Measurements from ENCODE around the gene VPS16. TPM values are rescaled to one million over a fixed set of nuclear protein-coding genes. Genes with fewer than 3 reads are reported as not detected.

VPS16 gene
- total RNA-seq, 1 experiment from 2014 or later = 38.1 TPM

DNA sequence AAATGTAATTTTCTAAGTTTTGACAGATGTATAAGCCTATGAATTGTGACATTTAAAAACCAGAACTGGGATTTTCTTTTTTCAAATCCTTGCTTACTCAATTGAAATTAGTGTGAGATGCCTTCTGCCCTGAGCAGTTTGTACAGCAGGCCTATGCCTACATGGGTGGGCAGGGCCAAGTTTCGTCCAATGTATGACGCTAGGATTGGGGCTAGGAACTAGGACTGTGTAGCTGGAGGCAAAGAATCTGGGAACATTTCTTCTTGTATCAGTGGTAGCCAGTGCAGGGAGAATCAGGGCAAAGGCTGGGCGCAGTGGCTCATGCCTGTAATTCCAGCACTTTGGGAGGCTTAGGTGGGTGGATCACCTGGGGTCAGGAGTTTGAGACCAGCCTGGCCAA is 28.8 kb downstream of the VPS16 start:
- Histone ChIP-seq H3K4me2 (ENCODE audit: low read length) (no peak overlapping the region), H3K9me2 (ENCODE audit: insufficient read depth) (no peaks in the 10 kb centered on the region), H2AFZ (ENCODE audit: low read depth, low read length, poor library complexity, severe bottlenecking) (no peak overlapping the region), H3K4me1 (ENCODE audit: control insufficient read depth in 1 of 2, insufficient read depth in 2 of 2, low read length in 2 of 2) (peaks cover 18 to 43% of the 10 kb centered on the region in 2 experiments), H3K27me3 (ENCODE audit: insufficient read depth, low read length) (no peaks in the 10 kb centered on the region), H3K79me2 (ENCODE audit: insufficient read depth, low read length) (peaks cover 8% of the 10 kb centered on the region), H3K36me3 (ENCODE audit: control insufficient read depth in 1 of 2, insufficient read depth in 2 of 2, low read length in 2 of 2) (peaks cover 0 to 2% of the 10 kb centered on the region in 2 experiments; a peak in 1 of 4 replicates), H3K9me3 (ENCODE audit: control insufficient read depth in 1 of 2, insufficient read depth in 1 of 2, low read depth in 1 of 2, low read length in 2 of 2) (no peaks in the 10 kb centered on the region), H3K27ac (ENCODE audit: low read depth, low read length) (no peak overlapping the region), H4K20me1 (ENCODE audit: insufficient read depth) (no peaks in the 10 kb centered on the region), H3K9ac (ENCODE audit: low read length) (no peak overlapping the region), H3K4me3 (replicated peaks in 1 of 2; ENCODE audit: low read depth in 1 of 2, low read length in 2 of 2) (no peak overlapping the region)
- CTCF ChIA-PET = no interaction called here
- TF ChIP-seq POLR2AphosphoS5 (IDR thresholded peaks at IDR 0.05; ENCODE audit: low read depth, low read length) (no peak), CBX3 (IDR thresholded peaks at IDR 0.05; ENCODE audit: low read depth) (no peak), ELF1 (IDR thresholded peaks at IDR 0.05; ENCODE audit: borderline replicate concordance, low read depth) (no peak), FOSL1 (IDR thresholded peaks at IDR 0.05; ENCODE audit: low read depth) (no peak), JUND (IDR thresholded peaks at IDR 0.05) (no peak), YY1 (IDR thresholded peaks at IDR 0.05; ENCODE audit: extremely low read depth, insufficient replicate concordance, low read depth, low read length) (no peak), SRF (IDR thresholded peaks at IDR 0.05; ENCODE audit: low read depth) (no peak), ZFX (IDR thresholded peaks at IDR 0.05) (no peak), POLR2A (IDR thresholded peaks at IDR 0.05; ENCODE audit: borderline replicate concordance, extremely low read depth, insufficient read depth, insufficient read length) (no peak), EZH2phosphoT487 (IDR thresholded peaks at IDR 0.05; ENCODE audit: borderline replicate concordance) (no peak), RAD21 (IDR thresholded peaks at IDR 0.05; ENCODE audit: low read depth) (no peak), ZNF274 (IDR thresholded peaks at IDR 0.05; ENCODE audit: low read depth, low read length) (no peak), TCF7L2 (IDR thresholded peaks at IDR 0.05; ENCODE audit: borderline replicate concordance, extremely low read depth, insufficient read depth, insufficient read length) (no peak)
- TF ChIP-seq, protein P1, sequence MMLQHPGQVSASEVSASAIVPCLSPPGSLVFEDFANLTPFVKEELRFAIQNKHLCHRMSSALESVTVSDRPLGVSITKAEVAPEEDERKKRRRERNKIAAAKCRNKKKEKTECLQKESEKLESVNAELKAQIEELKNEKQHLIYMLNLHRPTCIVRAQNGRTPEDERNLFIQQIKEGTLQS (IDR thresholded peaks at IDR 0.05) = no peak
- TF ChIP-seq, protein P2, sequence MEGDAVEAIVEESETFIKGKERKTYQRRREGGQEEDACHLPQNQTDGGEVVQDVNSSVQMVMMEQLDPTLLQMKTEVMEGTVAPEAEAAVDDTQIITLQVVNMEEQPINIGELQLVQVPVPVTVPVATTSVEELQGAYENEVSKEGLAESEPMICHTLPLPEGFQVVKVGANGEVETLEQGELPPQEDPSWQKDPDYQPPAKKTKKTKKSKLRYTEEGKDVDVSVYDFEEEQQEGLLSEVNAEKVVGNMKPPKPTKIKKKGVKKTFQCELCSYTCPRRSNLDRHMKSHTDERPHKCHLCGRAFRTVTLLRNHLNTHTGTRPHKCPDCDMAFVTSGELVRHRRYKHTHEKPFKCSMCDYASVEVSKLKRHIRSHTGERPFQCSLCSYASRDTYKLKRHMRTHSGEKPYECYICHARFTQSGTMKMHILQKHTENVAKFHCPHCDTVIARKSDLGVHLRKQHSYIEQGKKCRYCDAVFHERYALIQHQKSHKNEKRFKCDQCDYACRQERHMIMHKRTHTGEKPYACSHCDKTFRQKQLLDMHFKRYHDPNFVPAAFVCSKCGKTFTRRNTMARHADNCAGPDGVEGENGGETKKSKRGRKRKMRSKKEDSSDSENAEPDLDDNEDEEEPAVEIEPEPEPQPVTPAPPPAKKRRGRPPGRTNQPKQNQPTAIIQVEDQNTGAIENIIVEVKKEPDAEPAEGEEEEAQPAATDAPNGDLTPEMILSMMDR (IDR thresholded peaks at IDR 0.05 in 2 of 3, conservative IDR thresholded peaks at IDR 0.05 in 1 of 3; ENCODE audit: borderline replicate concordance in 1 of 3, insufficient read depth in 1 of 3, low read depth in 2 of 3, low read length in 2 of 3) = no peak
- TF ChIP-seq, protein P3, sequence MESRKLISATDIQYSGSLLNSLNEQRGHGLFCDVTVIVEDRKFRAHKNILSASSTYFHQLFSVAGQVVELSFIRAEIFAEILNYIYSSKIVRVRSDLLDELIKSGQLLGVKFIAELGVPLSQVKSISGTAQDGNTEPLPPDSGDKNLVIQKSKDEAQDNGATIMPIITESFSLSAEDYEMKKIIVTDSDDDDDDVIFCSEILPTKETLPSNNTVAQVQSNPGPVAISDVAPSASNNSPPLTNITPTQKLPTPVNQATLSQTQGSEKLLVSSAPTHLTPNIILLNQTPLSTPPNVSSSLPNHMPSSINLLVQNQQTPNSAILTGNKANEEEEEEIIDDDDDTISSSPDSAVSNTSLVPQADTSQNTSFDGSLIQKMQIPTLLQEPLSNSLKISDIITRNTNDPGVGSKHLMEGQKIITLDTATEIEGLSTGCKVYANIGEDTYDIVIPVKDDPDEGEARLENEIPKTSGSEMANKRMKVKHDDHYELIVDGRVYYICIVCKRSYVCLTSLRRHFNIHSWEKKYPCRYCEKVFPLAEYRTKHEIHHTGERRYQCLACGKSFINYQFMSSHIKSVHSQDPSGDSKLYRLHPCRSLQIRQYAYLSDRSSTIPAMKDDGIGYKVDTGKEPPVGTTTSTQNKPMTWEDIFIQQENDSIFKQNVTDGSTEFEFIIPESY (IDR thresholded peaks at IDR 0.05; ENCODE audit: extremely low read depth, insufficient replicate concordance, low read length) = no peak
- TF ChIP-seq, protein P4, sequence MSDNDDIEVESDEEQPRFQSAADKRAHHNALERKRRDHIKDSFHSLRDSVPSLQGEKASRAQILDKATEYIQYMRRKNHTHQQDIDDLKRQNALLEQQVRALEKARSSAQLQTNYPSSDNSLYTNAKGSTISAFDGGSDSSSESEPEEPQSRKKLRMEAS (IDR thresholded peaks at IDR 0.05) = no peak
- TF ChIP-seq, protein P5, sequence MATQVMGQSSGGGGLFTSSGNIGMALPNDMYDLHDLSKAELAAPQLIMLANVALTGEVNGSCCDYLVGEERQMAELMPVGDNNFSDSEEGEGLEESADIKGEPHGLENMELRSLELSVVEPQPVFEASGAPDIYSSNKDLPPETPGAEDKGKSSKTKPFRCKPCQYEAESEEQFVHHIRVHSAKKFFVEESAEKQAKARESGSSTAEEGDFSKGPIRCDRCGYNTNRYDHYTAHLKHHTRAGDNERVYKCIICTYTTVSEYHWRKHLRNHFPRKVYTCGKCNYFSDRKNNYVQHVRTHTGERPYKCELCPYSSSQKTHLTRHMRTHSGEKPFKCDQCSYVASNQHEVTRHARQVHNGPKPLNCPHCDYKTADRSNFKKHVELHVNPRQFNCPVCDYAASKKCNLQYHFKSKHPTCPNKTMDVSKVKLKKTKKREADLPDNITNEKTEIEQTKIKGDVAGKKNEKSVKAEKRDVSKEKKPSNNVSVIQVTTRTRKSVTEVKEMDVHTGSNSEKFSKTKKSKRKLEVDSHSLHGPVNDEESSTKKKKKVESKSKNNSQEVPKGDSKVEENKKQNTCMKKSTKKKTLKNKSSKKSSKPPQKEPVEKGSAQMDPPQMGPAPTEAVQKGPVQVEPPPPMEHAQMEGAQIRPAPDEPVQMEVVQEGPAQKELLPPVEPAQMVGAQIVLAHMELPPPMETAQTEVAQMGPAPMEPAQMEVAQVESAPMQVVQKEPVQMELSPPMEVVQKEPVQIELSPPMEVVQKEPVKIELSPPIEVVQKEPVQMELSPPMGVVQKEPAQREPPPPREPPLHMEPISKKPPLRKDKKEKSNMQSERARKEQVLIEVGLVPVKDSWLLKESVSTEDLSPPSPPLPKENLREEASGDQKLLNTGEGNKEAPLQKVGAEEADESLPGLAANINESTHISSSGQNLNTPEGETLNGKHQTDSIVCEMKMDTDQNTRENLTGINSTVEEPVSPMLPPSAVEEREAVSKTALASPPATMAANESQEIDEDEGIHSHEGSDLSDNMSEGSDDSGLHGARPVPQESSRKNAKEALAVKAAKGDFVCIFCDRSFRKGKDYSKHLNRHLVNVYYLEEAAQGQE (IDR thresholded peaks at IDR 0.05; ENCODE audit: low read depth) = no peak
- intact Hi-C loops (cut with micrococcal nuclease) = no loop called here
- ATAC-seq = no peak
- RAD21 ChIA-PET (ENCODE audit: low non-redundant PET in 1 of 2, low total read pairs in 2 of 2, uncharacterized antibody in 2 of 2, unreplicated experiment in 2 of 2) = no interaction called here
- BruUV-seq (replicated peaks) = no TSS peak
- DNase-seq (ENCODE audit: low read depth, low spot score) = no peak
- POLR2A ChIA-PET = no interaction called here
